Neural cell (in vitro differentiated cells): ENCODE measurements around the gene DMP1. TPM values are rescaled to one million over a fixed set of nuclear protein-coding genes. Genes with fewer than 3 reads are reported as not detected.

ENCODE experiments used
- H2AFZ ChIP-seq: fragments of 200-600, 300-800 bp; sonication (generic), shearing (Covaris generic); 2 replicates; pipeline ENCODE4 v1.6.0; 2014; ENCODE audit warnings: low read depth, mild to moderate bottlenecking, antibody characterized with exemption, low read length, moderate library complexity
- H3F3A ChIP-seq: fragments of 200-600 bp; shearing (Covaris generic); 2 replicates; pipeline ENCODE4 v1.6.1; 2016; ENCODE audit warnings: mild to moderate bottlenecking, moderate library complexity, mixed read lengths, antibody characterized with exemption, low read length; ENCODE audit not compliant: insufficient read depth, poor library complexity, severe bottlenecking
- H3K27ac ChIP-seq: fragments of 200-600, 300-800 bp; sonication (generic), shearing (Covaris generic); 2 replicates; pipeline ENCODE4 v1.5.1; 2014; ENCODE audit warnings: mild to moderate bottlenecking, low read length, moderate library complexity
- H3K27me3 ChIP-seq: fragments of 300-800, 200-600 bp; sonication (generic), shearing (Covaris generic); 2 replicates; pipeline ENCODE4 v1.6.0; 2014; ENCODE audit warnings: mild to moderate bottlenecking, low read depth, low read length, moderate library complexity; ENCODE audit not compliant: insufficient read depth
- H3K36me3 ChIP-seq: fragments of 300-800, 200-600 bp; sonication (generic), shearing (Covaris generic); 2 replicates; pipeline ENCODE4 v1.5.1; 2014; ENCODE audit warnings: mild to moderate bottlenecking, antibody characterized with exemption, low read length, moderate library complexity; ENCODE audit not compliant: insufficient read depth
- H3K4me2 ChIP-seq: fragments of 300-800, 200-600 bp; sonication (generic), shearing (Covaris generic); 2 replicates; pipeline ENCODE4 v1.6.0; 2014; ENCODE audit warnings: mild to moderate bottlenecking, low read length
- H3K4me3 ChIP-seq: fragments of 300-800, 200-600 bp; sonication (generic), shearing (Covaris generic); 2 replicates; pipeline ENCODE4 v1.5.1; 2014; ENCODE audit warnings: mild to moderate bottlenecking, low read length, moderate library complexity
- H3K79me2 ChIP-seq: fragments of 200-600 bp; shearing (Covaris generic); replicated peaks from 2 replicates; pipeline ENCODE4 v1.6.0; 2014; ENCODE audit warnings: mild to moderate bottlenecking, low read length, moderate library complexity; ENCODE audit not compliant: insufficient read depth
- H3K9ac ChIP-seq: fragments of 300-800, 200-600 bp; sonication (generic), shearing (Covaris generic); 2 replicates; pipeline ENCODE4 v1.6.1; 2016; ENCODE audit warnings: mild to moderate bottlenecking, low read length, mixed read lengths
- H3K9me2 ChIP-seq: fragments of 200-600 bp; shearing (Covaris generic); 2 replicates; pipeline ENCODE4 v1.6.1; 2016; ENCODE audit warnings: mild to moderate bottlenecking, low read length, mixed read lengths; ENCODE audit not compliant: insufficient read depth
- H3K9me3 ChIP-seq: fragments of 200-600, 300-800 bp; sonication (generic), shearing (Covaris generic); 2 replicates; pipeline ENCODE4 v1.6.1; 2016; ENCODE audit warnings: mild to moderate bottlenecking, mixed run types, low read length, moderate library complexity, mixed read lengths
- H4K20me1 ChIP-seq: fragments of 200-600 bp; shearing (Covaris generic); 2 replicates; pipeline ENCODE4 v1.6.1; 2016; ENCODE audit warnings: mild to moderate bottlenecking, mixed run types; ENCODE audit not compliant: insufficient read depth
- EP300 ChIP-seq: fragments of 450-650 bp; conservative IDR thresholded peaks from 2 replicates; pipeline ENCODE4 v1.6.1; 2014; ENCODE audit warnings: antibody characterized with exemption, mild to moderate bottlenecking, moderate library complexity; ENCODE audit not compliant: poor library complexity, severe bottlenecking
- EZH2 ChIP-seq: fragments of 200-600, 300-800 bp; shearing (Covaris generic), sonication (generic); IDR thresholded peaks from 2 replicates; pipeline ENCODE4 v1.6.1; 2014; ENCODE audit warnings: antibody characterized with exemption, low read length, borderline replicate concordance, mild to moderate bottlenecking; ENCODE audit not compliant: insufficient read depth, poor library complexity, severe bottlenecking
- MXI1 ChIP-seq: fragments of 450-650 bp; conservative IDR thresholded peaks from 2 replicates; pipeline ENCODE4 v1.6.1; 2014; ENCODE audit warnings: antibody characterized with exemption, mild to moderate bottlenecking; ENCODE audit not compliant: poor library complexity, severe bottlenecking
- POLR2AphosphoS5 ChIP-seq: IDR thresholded peaks from 2 replicates; pipeline ENCODE4 v1.6.1; 2012
- RAD21 ChIP-seq: fragments of 450-650 bp; conservative IDR thresholded peaks from 2 replicates; pipeline ENCODE4 v1.6.1; 2014; ENCODE audit warnings: antibody characterized with exemption, mild to moderate bottlenecking, moderate library complexity
- REST ChIP-seq: IDR thresholded peaks from 2 replicates; pipeline ENCODE4 v1.6.1; 2012; ENCODE audit warnings: borderline replicate concordance
- SMC3 ChIP-seq: fragments of 450-650 bp; conservative IDR thresholded peaks from 2 replicates; pipeline ENCODE4 v1.6.1; 2014; ENCODE audit warnings: antibody characterized with exemption, mild to moderate bottlenecking, moderate library complexity; ENCODE audit not compliant: poor library complexity
- TAF1 ChIP-seq: IDR thresholded peaks from 2 replicates; pipeline ENCODE4 v1.6.1; 2012; ENCODE audit warnings: low read depth
- polyA plus RNA-seq: library from polyadenylated mRNA; depleted of rRNA; stranded (reverse); fragments of >200 nt; gene quantifications from 2 replicates; pipeline ENCODE4 v1.2.3, GENCODE V29; 2014
- TF ChIP-seq, protein P1 (sequence below): fragments of 450-650 bp; IDR thresholded peaks from 2 replicates; pipeline ENCODE4 v1.5.1; 2014; ENCODE audit warnings: antibody characterized with exemption, mild to moderate bottlenecking, moderate library complexity; ENCODE audit not compliant: poor library complexity, severe bottlenecking

The DMP1 gene
- polyA plus RNA-seq, 1 donor from 2014 or later = 0.48 TPM

DNA sequence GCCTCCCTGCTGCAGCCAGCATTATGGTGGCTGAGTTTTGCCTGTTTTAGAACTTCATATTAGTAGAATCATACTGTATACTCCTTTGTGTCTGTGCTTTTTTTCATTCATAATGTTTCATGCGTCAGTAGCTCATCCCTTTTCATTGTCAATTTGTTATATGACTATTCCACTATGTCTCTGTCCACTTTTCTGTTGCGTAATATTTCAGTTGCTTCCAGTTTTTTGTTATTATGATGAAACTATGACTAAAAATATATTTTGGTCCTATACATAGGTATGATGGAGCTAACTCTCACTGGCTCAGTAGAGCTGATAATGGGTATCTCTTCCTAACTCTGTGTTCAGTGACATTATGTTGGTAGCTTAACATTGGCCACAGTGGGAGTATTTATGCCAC, 48.3 kb downstream of the DMP1 start:
- H3K27ac ChIP-seq = no peak overlapping the region
- H3K79me2 ChIP-seq = no peaks in the 10 kb centered on the region
- H3K9me2 ChIP-seq = no peaks in the 10 kb centered on the region

GRCh38 chr4:87704001-87704400, 53.9 kb downstream of the DMP1 start:
- H3F3A ChIP-seq = no peaks in the 10 kb centered on the region
- TF ChIP-seq RAD21 = no peak
- no peak for TF ChIP-seq EZH2
- TF ChIP-seq SMC3 = no peak
- no peak for TF ChIP-seq EP300
- no peak for TF ChIP-seq MXI1
- no peak for TF ChIP-seq TAF1
- no peak for TF ChIP-seq POLR2AphosphoS5
- no peak for TF ChIP-seq REST
- TF ChIP-seq, protein P1, sequence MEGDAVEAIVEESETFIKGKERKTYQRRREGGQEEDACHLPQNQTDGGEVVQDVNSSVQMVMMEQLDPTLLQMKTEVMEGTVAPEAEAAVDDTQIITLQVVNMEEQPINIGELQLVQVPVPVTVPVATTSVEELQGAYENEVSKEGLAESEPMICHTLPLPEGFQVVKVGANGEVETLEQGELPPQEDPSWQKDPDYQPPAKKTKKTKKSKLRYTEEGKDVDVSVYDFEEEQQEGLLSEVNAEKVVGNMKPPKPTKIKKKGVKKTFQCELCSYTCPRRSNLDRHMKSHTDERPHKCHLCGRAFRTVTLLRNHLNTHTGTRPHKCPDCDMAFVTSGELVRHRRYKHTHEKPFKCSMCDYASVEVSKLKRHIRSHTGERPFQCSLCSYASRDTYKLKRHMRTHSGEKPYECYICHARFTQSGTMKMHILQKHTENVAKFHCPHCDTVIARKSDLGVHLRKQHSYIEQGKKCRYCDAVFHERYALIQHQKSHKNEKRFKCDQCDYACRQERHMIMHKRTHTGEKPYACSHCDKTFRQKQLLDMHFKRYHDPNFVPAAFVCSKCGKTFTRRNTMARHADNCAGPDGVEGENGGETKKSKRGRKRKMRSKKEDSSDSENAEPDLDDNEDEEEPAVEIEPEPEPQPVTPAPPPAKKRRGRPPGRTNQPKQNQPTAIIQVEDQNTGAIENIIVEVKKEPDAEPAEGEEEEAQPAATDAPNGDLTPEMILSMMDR = no peak
- no peaks in the 10 kb centered on the region for H3K79me2 ChIP-seq
- no peak overlapping the region for H3K4me2 ChIP-seq
- no peak overlapping the region for H3K4me3 ChIP-seq
- no peaks in the 10 kb centered on the region for H3K9me3 ChIP-seq
- H3K27me3 ChIP-seq = no peaks in the 10 kb centered on the region
- no peaks in the 10 kb centered on the region for H4K20me1 ChIP-seq
- no peak overlapping the region for H3K27ac ChIP-seq
- no peaks in the 10 kb centered on the region for H3K9me2 ChIP-seq
- no peaks in the 10 kb centered on the region for H3K36me3 ChIP-seq
- H3K9ac ChIP-seq = no peak overlapping the region
- H2AFZ ChIP-seq = no peak overlapping the region

More for the DNA sequence above, 48.3 kb downstream of the DMP1 start:
- H3K4me3 ChIP-seq = no peak overlapping the region
- TF ChIP-seq EZH2 (no peak), EP300 (no peak), MXI1 (no peak), POLR2AphosphoS5 (no peak), REST (no peak), SMC3 (no peak)
- TF ChIP-seq, protein P1 = no peak
- H3K36me3 ChIP-seq = no peaks in the 10 kb centered on the region
- H3K9ac ChIP-seq = no peak overlapping the region
- H3K9me3 ChIP-seq = no peaks in the 10 kb centered on the region
- H3K4me2 ChIP-seq = no peak overlapping the region
- no peaks in the 10 kb centered on the region for H3F3A ChIP-seq
- no peaks in the 10 kb centered on the region for H4K20me1 ChIP-seq
- no peak overlapping the region for H2AFZ ChIP-seq
- no peaks in the 10 kb centered on the region for H3K27me3 ChIP-seq
